ENCODE data around the gene TP73.

- no peak for TF ChIP-seq EZH2 (IDR thresholded peaks at IDR 0.05; ENCODE audit: insufficient read depth, poor library complexity, severe bottlenecking)
- TF ChIP-seq EZH2phosphoT487 (IDR thresholded peaks at IDR 0.05; ENCODE audit: insufficient read depth, low read depth) = no peak
Observed at GRCh38 chr1:3730543-3731247, 78.4 kb downstream of the TP73 start.

All from GM23248 (cell line).